Astrocyte of the cerebellum (primary cell): ENCODE results near the gene PRDX5.

Experiments
- DNase-seq: peaks from one replicate; pipeline ENCODE4 v3.0.0-alpha.2; 2011; ENCODE audit warnings: low read depth
- H3K4me3 ChIP-seq: 2 replicates; pipeline ENCODE4 v1.5.1; 2011; ENCODE audit warnings: mild to moderate bottlenecking, low read depth, low read length, moderate library complexity
- CTCF ChIP-seq: IDR thresholded peaks from 2 replicates; pipeline ENCODE4 v1.5.1; 2012; ENCODE audit warnings: low read length, low read depth, moderate library complexity, mild to moderate bottlenecking; ENCODE audit errors: missing control alignments
- in situ Hi-C: cut with HindIII; loops from 2 replicates; pipeline ENCODE4 v1.10.0; 2017; ENCODE audit warnings: low sequenced_read_pairs

Gene PRDX5

GRCh38 chr11:64327375-64327774, 9.5 kb downstream of the PRDX5 start:
- no peak overlapping the region for H3K4me3 ChIP-seq
- no peak for TF ChIP-seq CTCF
- in situ Hi-C loops: loop anchor here (10.0 kb wide), 1 partner anchor 63 kb away; no protein-coding TSS in a partner anchor
- DNase-seq: no peak

GRCh38 chr11:64327993-64328392, 10.1 kb downstream of the PRDX5 start:
- no peak for DNase-seq
- in situ Hi-C loops: loop anchor here (10.0 kb wide), 1 partner anchor 63 kb away; no protein-coding TSS in a partner anchor
- TF ChIP-seq CTCF: no peak
- H3K4me3 ChIP-seq: no peak overlapping the region

GRCh38 chr11:64330888-64331287, 13.0 kb downstream of the PRDX5 start:
- no peak for DNase-seq
- no peak overlapping the region for H3K4me3 ChIP-seq
- in situ Hi-C loops: no loop called here
- no peak for TF ChIP-seq CTCF

- DNase-seq: peak; percentile 37
Measured at GRCh38 chr11:64331569-64332371, 13.8 kb downstream of the PRDX5 start.

GRCh38 chr11:64333556-64333955, 15.6 kb downstream of the PRDX5 start:
- in situ Hi-C loops: no loop called here
- DNase-seq: no peak
- TF ChIP-seq CTCF: no peak
- H3K4me3 ChIP-seq: no peak overlapping the region

More at GRCh38 chr11:64331569-64332371, 13.8 kb downstream of the PRDX5 start:
- in situ Hi-C loops: no loop called here
- TF ChIP-seq CTCF: peak; percentile 64
- no peak overlapping the region for H3K4me3 ChIP-seq

- in situ Hi-C loops: no loop called here
- no peak overlapping the region for H3K4me3 ChIP-seq
- peak; percentile 48 for DNase-seq
- TF ChIP-seq CTCF: no peak
Measured at GRCh38 chr11:64334764-64335735, 17.1 kb downstream of the PRDX5 start.
